ENCODE measurements around the gene PTH1R.
"Not testable (repeated sequence)": the region's sequence is repeated elsewhere in the genome, so short reads cannot be mapped to it uniquely, and the experiment has no call there.

Gene PTH1R

GRCh38 chr3:46899151-46900006 is 21.9 kb downstream of the PTH1R start:
- no peak for DNase-seq (ENCODE audit: low spot score)

- DNase-seq (ENCODE audit: low spot score), result no peak
These were observed 22.4 kb downstream of the PTH1R start for GRCh38 chr3:46900007-46900292.

DNA sequence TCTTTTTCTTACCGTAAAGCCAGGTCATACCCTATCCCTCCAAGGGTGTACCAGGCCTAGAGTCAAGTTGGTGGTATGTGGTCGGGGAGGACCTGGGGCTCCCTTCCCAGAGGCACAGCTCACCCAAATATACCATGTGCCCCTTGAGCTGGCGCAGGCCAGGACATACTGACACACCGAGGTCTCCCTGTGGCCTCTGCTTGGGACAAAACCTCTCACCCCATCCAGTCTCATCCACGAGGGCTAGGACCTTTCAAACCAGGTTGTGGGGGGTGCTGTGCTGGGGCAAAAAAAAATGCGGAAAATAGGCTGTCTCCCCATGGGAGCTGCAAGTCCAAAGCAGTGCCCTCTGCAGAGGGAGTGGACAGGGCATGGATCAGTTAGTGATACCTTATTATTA is 22.8 kb downstream of the PTH1R start:
- DNase-seq (ENCODE audit: low spot score), result no peak

GRCh38 chr3:46901061-46901460 is 23.5 kb downstream of the PTH1R start:
- no peak for DNase-seq (ENCODE audit: low spot score)

GRCh38 chr3:46901591-46902187 is 24.2 kb downstream of the PTH1R start:
- no peak for DNase-seq (ENCODE audit: low spot score)

DNA sequence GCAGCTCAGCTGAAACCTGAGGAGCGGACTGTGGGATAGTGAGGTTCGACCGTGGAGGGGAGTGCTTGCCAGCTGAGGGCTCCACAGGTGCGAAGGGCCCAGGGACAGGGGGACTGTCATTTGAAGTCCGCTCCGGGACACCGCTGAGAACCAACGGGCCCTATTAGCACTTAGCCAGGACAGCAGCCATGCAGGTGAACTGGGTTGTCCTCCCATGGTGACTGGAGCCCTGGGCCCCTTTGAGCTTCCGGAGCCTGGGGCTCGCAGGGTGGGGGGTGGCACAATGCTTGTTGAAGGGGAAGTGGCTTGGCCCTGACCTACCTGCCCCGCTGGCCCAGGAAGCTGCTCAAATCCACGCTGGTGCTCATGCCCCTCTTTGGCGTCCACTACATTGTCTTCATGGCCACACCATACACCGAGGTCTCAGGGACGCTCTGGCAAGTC is 24.7 kb downstream of the PTH1R start:
- no peak for DNase-seq (ENCODE audit: low spot score)

GRCh38 chr3:46903341-46904302 is 26.1 kb downstream of the PTH1R start:
- peak; percentile 71 for DNase-seq (ENCODE audit: low spot score)

DNA sequence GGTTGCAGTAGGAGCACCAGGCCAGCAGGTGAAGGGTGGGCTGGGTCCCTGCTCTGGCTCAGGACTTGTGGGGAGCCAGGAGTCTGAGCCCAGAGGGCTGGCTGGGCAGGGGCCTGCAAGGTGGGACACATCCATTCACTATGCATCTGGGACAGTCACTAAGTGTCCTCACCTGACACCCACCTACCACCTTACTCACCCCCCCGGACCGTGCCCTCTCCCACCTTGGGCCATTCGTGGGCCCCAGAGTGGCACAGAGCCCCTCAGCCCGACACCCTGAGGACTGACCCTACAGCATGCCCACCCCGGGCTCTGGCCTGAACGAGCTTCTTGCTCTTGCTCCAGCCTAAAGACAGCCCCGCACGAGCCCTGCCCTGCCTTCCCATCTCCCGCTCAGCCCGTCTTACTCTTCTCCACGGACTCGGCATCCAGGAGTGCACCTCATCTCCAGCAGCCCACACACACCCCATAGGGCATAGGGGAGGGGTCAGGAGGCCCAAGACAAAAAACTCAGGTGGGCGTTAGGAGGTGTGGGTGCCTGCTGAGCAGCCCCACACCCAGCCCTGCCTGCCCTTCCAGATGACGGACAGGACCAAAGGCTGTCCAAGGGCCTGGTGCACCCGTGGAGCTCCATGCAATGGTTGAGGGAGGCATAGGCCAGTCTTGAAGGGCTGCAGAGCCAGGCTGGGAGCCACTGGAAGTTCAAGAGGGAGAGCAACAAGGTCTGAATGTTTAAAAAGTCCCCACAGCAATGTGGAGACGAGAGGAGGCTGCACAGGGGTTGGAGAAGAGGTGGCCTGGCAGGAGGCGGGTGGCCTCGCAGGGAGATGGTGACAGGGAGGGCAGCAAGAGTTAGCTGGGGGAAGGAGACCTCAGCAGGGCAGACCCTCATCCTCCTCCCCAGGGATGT is 27.0 kb downstream of the PTH1R start:
- no peak for DNase-seq (ENCODE audit: low spot score)

- DNase-seq (ENCODE audit: low spot score), result no peak
These were observed 27.7 kb downstream of the PTH1R start for GRCh38 chr3:46905213-46905560.

DNA sequence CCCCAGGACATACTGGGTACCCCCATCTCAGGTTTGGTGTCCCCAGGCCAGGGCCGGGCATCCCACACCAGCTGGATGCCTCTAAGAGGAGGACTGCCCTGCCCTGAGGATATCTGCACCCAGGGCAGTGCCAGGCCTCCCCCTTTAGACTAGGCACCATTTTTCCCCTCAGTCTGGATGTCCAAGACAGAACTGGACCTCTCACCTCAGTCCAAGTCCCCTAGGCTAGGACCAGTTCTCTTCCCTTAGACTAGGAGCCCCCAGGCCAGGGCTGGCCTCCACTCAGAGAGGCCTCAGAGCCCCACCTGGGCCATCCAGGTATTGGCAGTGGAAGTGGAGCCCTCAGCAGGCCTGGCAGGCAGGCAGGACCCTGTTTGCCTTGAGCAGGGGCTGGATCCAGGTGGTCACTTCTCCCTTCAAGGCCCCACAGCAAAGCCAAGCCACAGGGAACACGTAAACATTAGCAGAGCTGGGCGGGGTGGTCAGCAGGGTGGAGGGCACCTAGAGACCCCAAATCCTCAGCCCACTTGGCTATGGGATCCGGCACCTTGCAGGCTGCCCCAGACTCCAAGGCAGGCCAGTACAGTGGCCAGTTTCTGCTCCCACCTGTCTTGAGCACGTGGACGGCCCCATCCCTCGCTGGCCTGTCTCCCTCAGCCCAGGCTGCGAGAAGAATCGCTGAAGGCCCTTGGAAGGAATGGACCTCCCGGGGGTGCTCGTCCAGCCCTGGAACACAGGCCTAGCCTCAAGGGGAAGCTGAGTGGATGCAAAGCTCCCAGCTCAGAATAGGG is 28.3 kb downstream of the PTH1R start:
- no peak for DNase-seq (ENCODE audit: low spot score)

- DNase-seq (ENCODE audit: low spot score), result no peak
These were observed 29.0 kb downstream of the PTH1R start for GRCh38 chr3:46906471-46907058.

DNA sequence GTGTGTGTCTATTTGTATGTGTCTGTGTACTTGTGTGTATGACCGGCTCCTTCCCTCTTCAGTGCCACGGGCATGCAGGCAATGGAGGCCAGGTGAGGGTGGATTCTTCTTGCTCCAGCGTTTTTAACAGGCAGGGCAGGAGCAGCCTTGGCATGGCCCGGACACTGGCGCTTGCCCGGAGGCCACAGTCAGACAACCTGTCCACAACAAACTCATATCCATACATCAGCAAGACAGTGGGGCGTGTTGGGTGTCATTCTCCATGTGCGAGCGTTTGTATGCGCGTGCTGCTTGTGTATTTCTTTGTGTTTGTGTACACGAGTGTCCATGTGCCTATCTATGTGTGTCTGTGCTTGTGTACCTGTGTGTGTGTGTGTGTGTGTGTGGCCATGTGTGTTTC is 29.8 kb downstream of the PTH1R start:
- DNase-seq (ENCODE audit: low spot score), result no peak

DNA sequence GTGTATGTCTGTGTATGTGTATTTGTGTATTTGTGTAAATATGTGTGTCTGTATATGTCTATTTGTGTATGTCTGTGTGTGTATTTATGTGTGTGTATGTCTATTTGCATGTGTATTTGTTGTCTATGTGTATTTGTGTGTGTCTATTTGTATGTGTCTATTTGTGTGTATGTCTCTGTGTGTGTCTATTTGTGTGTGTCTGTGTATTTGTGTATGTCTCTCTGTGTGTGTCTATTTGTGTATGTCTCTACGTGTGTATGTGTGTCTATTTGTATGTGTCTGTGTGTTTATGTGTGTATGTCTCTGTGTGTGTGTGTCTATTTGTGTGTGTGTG is 30.4 kb downstream of the PTH1R start:
- no peak for DNase-seq (ENCODE audit: low spot score)

DNA sequence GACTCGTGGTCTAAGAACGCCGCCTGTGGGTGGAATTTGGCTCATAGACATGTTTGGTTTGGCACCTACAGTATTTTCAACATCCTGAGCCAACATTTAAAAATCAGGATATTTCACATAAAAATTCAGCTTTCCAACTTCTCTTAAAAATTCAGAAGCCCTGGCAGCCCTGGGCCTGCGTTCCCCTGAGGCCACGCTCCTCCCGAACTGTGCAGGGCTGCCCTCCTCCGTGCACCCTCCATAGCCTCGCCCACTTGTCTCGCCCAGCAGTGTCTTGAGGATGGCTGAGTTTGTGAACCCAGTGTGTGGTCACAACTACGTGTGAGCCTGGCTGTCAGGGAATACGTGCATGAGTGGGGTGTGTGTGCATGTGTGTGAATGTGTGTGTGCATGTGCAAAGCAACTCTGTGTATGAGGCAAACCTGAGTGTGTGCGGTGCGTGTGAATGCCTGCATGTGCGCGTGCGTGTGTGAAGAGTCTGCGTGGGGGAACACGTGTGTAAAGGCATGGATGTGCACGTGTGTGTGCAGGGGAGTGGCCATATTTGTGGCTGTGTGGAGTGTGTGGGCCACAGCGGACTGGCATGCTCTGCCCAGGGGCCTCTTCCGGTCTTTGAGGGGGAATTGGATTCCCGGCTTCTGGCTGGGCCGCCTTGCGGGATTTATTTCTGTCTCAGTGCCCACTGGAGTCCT is 30.9 kb downstream of the PTH1R start:
- no peak for DNase-seq (ENCODE audit: low spot score)

GRCh38 chr3:46908986-46909534 is 31.5 kb downstream of the PTH1R start:
- DNase-seq (ENCODE audit: low spot score), result no peak

- DNase-seq (ENCODE audit: low spot score), result peak; percentile 94
These were observed 32.1 kb downstream of the PTH1R start for GRCh38 chr3:46909535-46910161.

- DNase-seq (ENCODE audit: low spot score), result no peak
These were observed 32.7 kb downstream of the PTH1R start for GRCh38 chr3:46910166-46910760.

DNA sequence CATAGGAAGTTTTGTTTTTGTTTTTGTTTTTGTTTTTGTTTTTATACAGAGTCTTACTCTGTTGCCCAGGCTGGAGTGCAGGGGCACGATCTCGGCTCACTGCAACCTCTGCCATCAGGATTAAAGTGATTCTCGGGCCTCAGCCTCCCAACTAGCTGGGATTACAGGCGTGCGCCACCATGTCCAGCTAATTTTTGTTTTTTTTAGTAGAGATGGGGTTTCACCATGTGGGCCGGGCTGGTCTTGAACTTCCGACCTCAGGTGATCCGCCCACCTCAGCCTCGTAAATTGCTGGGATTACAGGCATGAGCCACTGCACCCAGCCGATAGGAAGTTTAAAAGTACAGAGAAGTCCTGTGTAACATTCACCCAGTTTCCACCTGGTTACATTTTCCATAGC is 33.4 kb downstream of the PTH1R start:
- not testable (repeated sequence) for DNase-seq (ENCODE audit: low spot score)

- no peak for DNase-seq (ENCODE audit: low spot score)
These were observed 35.5 kb downstream of the PTH1R start for GRCh38 chr3:46912986-46913385.

Data from AG08396 (cell line).